Endothelial cell of umbilical vein (primary cell): Measurements from ENCODE around the gene ZDHHC14. TPM values are rescaled to one million over a fixed set of nuclear protein-coding genes. Genes with fewer than 3 reads are reported as not detected.

Experiments
- BruUV-seq: library from RNA; stranded (reverse); fragments of 400-500 nt; replicated peaks from 2 replicates; lab custom pipeline; 2021; lab: Mats Ljungman, UMichigan
- CTCF ChIA-PET: fragments of 300-600, 350-600 bp; sonication (Branson Sonifier 250); formaldehyde crosslinking; loops from one replicate; lab custom pipeline; 2021; ENCODE audit warnings: antibody characterized with exemption, inconsistent platforms; lab: Charles Lee
- POLR2A ChIA-PET: fragments of 300-600, 350-600 bp; sonication (Branson Sonifier 250); formaldehyde crosslinking; loops from one replicate; lab custom pipeline; 2021; ENCODE audit warnings: antibody characterized with exemption, inconsistent platforms; lab: Charles Lee
- DNase-seq: peaks from one replicate; pipeline ENCODE4 v3.0.0-alpha.2; 2011; ENCODE audit warnings: low read depth, low spot score
- FAIRE-seq: peaks from 2 replicates; lab custom pipeline; 2011; peaks lifted over from hg19 to GRCh38; lab: Jason Lieb, UNC
- H2AFZ ChIP-seq: 2 replicates; pipeline ENCODE4 v1.6.0; 2012; ENCODE audit warnings: low read depth, low read length, control low read depth, inconsistent platforms
- H3K27ac ChIP-seq: 2 replicates; pipeline ENCODE4 v1.5.1; 2011; ENCODE audit warnings: low read depth, mild to moderate bottlenecking, control low read depth, low read length, moderate library complexity; ENCODE audit not compliant: insufficient read depth
- H3K27me3 ChIP-seq, 2 experiments: 2 replicates each; pipeline versions ENCODE4 v1.6.0 to v1.6.1; 2011; ENCODE audit warnings: low read length in 2 of 2, mixed read lengths in 1 of 2; ENCODE audit not compliant: control insufficient read depth in 2 of 2, insufficient read depth in 2 of 2
- H3K36me3 ChIP-seq, 2 experiments: 2 replicates in 1 of 2; 3 replicates in 1 of 2; pipeline ENCODE4 v1.5.1; 2011; ENCODE audit warnings: low read length in 2 of 2, mild to moderate bottlenecking in 1 of 2, moderate library complexity in 1 of 2; ENCODE audit not compliant: control insufficient read depth in 2 of 2, insufficient read depth in 2 of 2; ENCODE audit errors: extremely low read depth in 1 of 2
- H3K4me1 ChIP-seq: 3 replicates; pipeline ENCODE4 v1.5.1; 2011; ENCODE audit warnings: mild to moderate bottlenecking, low read length; ENCODE audit not compliant: control insufficient read depth, insufficient read depth; ENCODE audit errors: extremely low read depth
- H3K4me2 ChIP-seq: 2 replicates; pipeline ENCODE4 v1.6.1; 2011; ENCODE audit warnings: low read length, control low read depth, mixed read lengths; ENCODE audit not compliant: insufficient read depth
- H3K4me3 ChIP-seq, 3 experiments: fragments of 200-600 bp in 1 of 3; sonication (generic), shearing (Covaris generic) in 1 of 3; replicated peaks in 1 of 3; 2 replicates each; pipeline ENCODE4 v1.5.1; 2011 to 2016; ENCODE audit warnings: control low read depth in 3 of 3, low read length in 3 of 3, mild to moderate bottlenecking in 2 of 3, inconsistent platforms in 1 of 3, low read depth in 1 of 3, moderate library complexity in 1 of 3; ENCODE audit not compliant: insufficient read depth in 1 of 3
- H3K79me2 ChIP-seq: 2 replicates; pipeline ENCODE4 v1.6.0; 2012; ENCODE audit warnings: low read length, inconsistent platforms; ENCODE audit not compliant: control insufficient read depth, insufficient read depth
- H3K9ac ChIP-seq: replicated peaks from 2 replicates; pipeline ENCODE3; 2011; ENCODE audit warnings: low read length, control low read depth; ENCODE audit not compliant: insufficient read depth; ENCODE audit errors: extremely low read depth
- H3K9me1 ChIP-seq: replicated peaks from 3 replicates; pipeline ENCODE4 v1.6.0; 2011; ENCODE audit warnings: mild to moderate bottlenecking, low read length; ENCODE audit not compliant: control insufficient read depth, insufficient read depth; ENCODE audit errors: extremely low read depth
- H3K9me3 ChIP-seq: replicated peaks from 2 replicates; pipeline ENCODE4 v1.5.1; 2012; ENCODE audit warnings: low read length, inconsistent platforms; ENCODE audit not compliant: control insufficient read depth, insufficient read depth
- H4K20me1 ChIP-seq: replicated peaks from 2 replicates; pipeline ENCODE3; 2011; ENCODE audit warnings: mild to moderate bottlenecking, low read length; ENCODE audit not compliant: control insufficient read depth, insufficient read depth; ENCODE audit errors: extremely low read depth
- CTCF ChIP-seq, 2 donors: IDR thresholded peaks; 1 replicate in 1 of 2; 2 replicates in 1 of 2; pipeline ENCODE4 v1.5.1; 2011; ENCODE audit warnings: low read length in 2 of 2, mild to moderate bottlenecking in 2 of 2, moderate library complexity in 2 of 2, control low read depth in 1 of 2, inconsistent platforms in 1 of 2, low read depth in 1 of 2; ENCODE audit not compliant: insufficient read depth in 1 of 2; ENCODE audit errors: extremely low read depth in 1 of 2
- EZH2 ChIP-seq: IDR thresholded peaks from 2 replicates; pipeline ENCODE4 v1.6.1; 2012; ENCODE audit warnings: borderline replicate concordance, low read depth, mild to moderate bottlenecking, moderate library complexity, low read length, inconsistent platforms; ENCODE audit not compliant: severe bottlenecking
- FOS ChIP-seq: IDR thresholded peaks from 2 replicates; pipeline ENCODE4 v1.6.1; 2011; ENCODE audit warnings: mild to moderate bottlenecking, low read length, moderate library complexity, borderline replicate concordance; ENCODE audit not compliant: insufficient read depth
- GATA2 ChIP-seq: IDR thresholded peaks from 2 replicates; pipeline ENCODE4 v1.7.0; 2011; ENCODE audit warnings: low read depth, mild to moderate bottlenecking, moderate library complexity, mixed read lengths, low read length; ENCODE audit not compliant: insufficient read length, insufficient read depth
- JUN ChIP-seq: IDR thresholded peaks from 2 replicates; pipeline ENCODE4 v1.6.1; 2011; ENCODE audit warnings: borderline replicate concordance, low read depth; ENCODE audit not compliant: insufficient read length, insufficient read depth
- MAX ChIP-seq: IDR thresholded peaks from 2 replicates; pipeline ENCODE4 v1.6.1; 2011; ENCODE audit not compliant: insufficient read depth, insufficient read length
- MYC ChIP-seq: IDR thresholded peaks from one replicate; pipeline ENCODE4 v1.6.1; 2011; ENCODE audit warnings: mild to moderate bottlenecking, low read depth, low read length
- POLR2A ChIP-seq: IDR thresholded peaks from 2 replicates; pipeline ENCODE4 v1.6.1; 2012; ENCODE audit warnings: low read depth, mild to moderate bottlenecking, control low read depth, low read length
- POLR2AphosphoS5 ChIP-seq: IDR thresholded peaks from 2 replicates; pipeline ENCODE4 v1.6.1; 2012; ENCODE audit warnings: low read depth, mild to moderate bottlenecking, control low read depth, low read length, moderate library complexity; ENCODE audit not compliant: insufficient read depth
- dilution Hi-C: fragments of 300-500 bp; cut with MboI; formaldehyde crosslinking; loops from one replicate; pipeline ENCODE4 v1.15.0; 2019; ENCODE audit warnings: low sequenced_read_pairs; ENCODE audit not compliant: extremely low pct_ligation_motif_present
- intact Hi-C: fragments of 100-400 bp; cut with micrococcal nuclease; formaldehyde crosslinking; loops from one replicate; pipeline ENCODE4 v1.10.0; 2022
- polyA plus RNA-seq, 4 experiments: library from polyadenylated mRNA; depleted of rRNA in 3 of 4; stranded (reverse) in 3 of 4; unstranded in 1 of 4; fragments of >200 nt; gene quantifications; 2 replicates each; pipeline versions ENCODE4 v1.2.1 to v1.2.3, GENCODE V29; 2011 to 2012; ENCODE audit warnings: missing spikeins in 1 of 4
- total RNA-seq: library from RNA; stranded (reverse); gene quantifications from 2 replicates; pipeline ENCODE4 v1.2.3, GENCODE V29; 2021

The ZDHHC14 gene
- total and polyA plus RNA-seq, 2 donors (not counting 3 experiments of a cell fraction or from before 2014, with no cell fraction given), result 23.0 to 25.6 TPM

GRCh38 chr6:157622427-157622826, 241.4 kb downstream of the ZDHHC14 start:
- Histone ChIP-seq H3K36me3 (no peaks in the 10 kb centered on the region), H3K9me3 (no peaks in the 10 kb centered on the region), H2AFZ (no peak overlapping the region), H3K4me3 (no peak overlapping the region), H3K79me2 (no peaks in the 10 kb centered on the region), H4K20me1 (no peaks in the 10 kb centered on the region), H3K4me1 (no peaks in the 10 kb centered on the region), H3K9me1 (no peaks in the 10 kb centered on the region), H3K4me2 (no peak overlapping the region), H3K27me3 (no peaks in the 10 kb centered on the region), H3K27ac (no peak overlapping the region), H3K9ac (no peak overlapping the region)
- ChIA-PET CTCF (interaction anchor here (1.1 kb wide), 1 partner anchor 9 kb away, joined by 6 read pairs; no protein-coding TSS in a partner anchor), POLR2A (no interaction called here)
- TF ChIP-seq GATA2, result no peak
- TF ChIP-seq JUN, result no peak
- TF ChIP-seq MYC, result no peak
- BruUV-seq, result no TSS peak
- intact Hi-C loops, result no loop called here
- FAIRE-seq (no peak), DNase-seq (no peak)
- dilution Hi-C loops, result no loop called here

- H3K9me3 ChIP-seq, result no peaks in the 10 kb centered on the region
- ChIA-PET CTCF (no interaction called here), POLR2A (no interaction called here)
- BruUV-seq, result no TSS peak
- no peaks in the 10 kb centered on the region for H3K4me1 ChIP-seq
- DNase-seq (no peak), FAIRE-seq (no peak)
- intact Hi-C loops (no loop called here), dilution Hi-C loops (no loop called here)
- H4K20me1 ChIP-seq, result no peaks in the 10 kb centered on the region
- no peaks in the 10 kb centered on the region for H3K27me3 ChIP-seq
- H3K4me2 ChIP-seq, result no peak overlapping the region
- H3K9me1 ChIP-seq, result no peaks in the 10 kb centered on the region
- H3K79me2 ChIP-seq, result no peaks in the 10 kb centered on the region
- H3K36me3 ChIP-seq, result no peaks in the 10 kb centered on the region
- H2AFZ ChIP-seq, result no peak overlapping the region
- H3K9ac ChIP-seq, result no peak overlapping the region
- TF ChIP-seq CTCF (IDR thresholded peaks at IDR 0.05; ENCODE audit: extremely low read depth in 1 of 2, insufficient read depth in 1 of 2, low read depth in 1 of 2, low read length in 2 of 2), result no peak
- TF ChIP-seq GATA2, result no peak
- no peak for TF ChIP-seq MYC
- no peak for TF ChIP-seq MAX
- TF ChIP-seq EZH2, result no peak
- no peak for TF ChIP-seq POLR2AphosphoS5
- no peak for TF ChIP-seq FOS
- no peak for TF ChIP-seq JUN
- no peak for TF ChIP-seq POLR2A
- H3K27ac ChIP-seq, result no peak overlapping the region
- no peak overlapping the region for H3K4me3 ChIP-seq
Observed at GRCh38 chr6:157625111-157625510, 244.1 kb downstream of the ZDHHC14 start.
